ENCODE data around the gene MRPL1. TPM values are rescaled to one million over a fixed set of nuclear protein-coding genes. Genes with fewer than 3 reads are reported as not detected.

Gene MRPL1
- total and polyA plus RNA-seq, 8 donors: 8.0 to 27.7 (median 13.1) TPM

DNA sequence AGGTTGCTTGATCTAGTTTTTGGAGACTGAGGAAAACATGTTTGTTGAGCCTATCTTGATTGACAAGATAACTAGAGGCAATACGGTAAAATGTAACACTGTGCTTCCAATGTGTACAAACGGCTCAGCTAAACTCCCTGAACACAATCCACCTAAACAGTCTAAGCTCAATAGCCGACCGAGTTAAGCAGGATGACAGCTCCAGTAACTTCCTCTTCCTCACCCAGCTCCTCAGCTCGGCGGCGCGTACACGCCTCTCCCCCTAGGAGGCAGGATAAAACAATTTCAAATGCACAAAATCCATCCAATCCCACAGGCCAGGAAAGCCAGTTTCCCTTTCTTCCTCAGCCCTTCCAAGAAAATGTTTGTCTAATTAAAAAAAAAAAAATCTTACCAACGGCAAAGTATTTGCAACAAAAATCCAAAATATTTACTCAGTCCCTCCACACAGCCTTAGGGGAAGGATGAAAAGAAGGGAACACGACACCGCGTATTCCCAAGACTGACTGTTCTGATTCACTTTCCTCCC is 44.5 kb upstream of the MRPL1 start:
- TF ChIP-seq, protein P1, sequence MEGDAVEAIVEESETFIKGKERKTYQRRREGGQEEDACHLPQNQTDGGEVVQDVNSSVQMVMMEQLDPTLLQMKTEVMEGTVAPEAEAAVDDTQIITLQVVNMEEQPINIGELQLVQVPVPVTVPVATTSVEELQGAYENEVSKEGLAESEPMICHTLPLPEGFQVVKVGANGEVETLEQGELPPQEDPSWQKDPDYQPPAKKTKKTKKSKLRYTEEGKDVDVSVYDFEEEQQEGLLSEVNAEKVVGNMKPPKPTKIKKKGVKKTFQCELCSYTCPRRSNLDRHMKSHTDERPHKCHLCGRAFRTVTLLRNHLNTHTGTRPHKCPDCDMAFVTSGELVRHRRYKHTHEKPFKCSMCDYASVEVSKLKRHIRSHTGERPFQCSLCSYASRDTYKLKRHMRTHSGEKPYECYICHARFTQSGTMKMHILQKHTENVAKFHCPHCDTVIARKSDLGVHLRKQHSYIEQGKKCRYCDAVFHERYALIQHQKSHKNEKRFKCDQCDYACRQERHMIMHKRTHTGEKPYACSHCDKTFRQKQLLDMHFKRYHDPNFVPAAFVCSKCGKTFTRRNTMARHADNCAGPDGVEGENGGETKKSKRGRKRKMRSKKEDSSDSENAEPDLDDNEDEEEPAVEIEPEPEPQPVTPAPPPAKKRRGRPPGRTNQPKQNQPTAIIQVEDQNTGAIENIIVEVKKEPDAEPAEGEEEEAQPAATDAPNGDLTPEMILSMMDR (IDR thresholded peaks at IDR 0.05): peak in 1 of 4 donors; percentile 32

DNA sequence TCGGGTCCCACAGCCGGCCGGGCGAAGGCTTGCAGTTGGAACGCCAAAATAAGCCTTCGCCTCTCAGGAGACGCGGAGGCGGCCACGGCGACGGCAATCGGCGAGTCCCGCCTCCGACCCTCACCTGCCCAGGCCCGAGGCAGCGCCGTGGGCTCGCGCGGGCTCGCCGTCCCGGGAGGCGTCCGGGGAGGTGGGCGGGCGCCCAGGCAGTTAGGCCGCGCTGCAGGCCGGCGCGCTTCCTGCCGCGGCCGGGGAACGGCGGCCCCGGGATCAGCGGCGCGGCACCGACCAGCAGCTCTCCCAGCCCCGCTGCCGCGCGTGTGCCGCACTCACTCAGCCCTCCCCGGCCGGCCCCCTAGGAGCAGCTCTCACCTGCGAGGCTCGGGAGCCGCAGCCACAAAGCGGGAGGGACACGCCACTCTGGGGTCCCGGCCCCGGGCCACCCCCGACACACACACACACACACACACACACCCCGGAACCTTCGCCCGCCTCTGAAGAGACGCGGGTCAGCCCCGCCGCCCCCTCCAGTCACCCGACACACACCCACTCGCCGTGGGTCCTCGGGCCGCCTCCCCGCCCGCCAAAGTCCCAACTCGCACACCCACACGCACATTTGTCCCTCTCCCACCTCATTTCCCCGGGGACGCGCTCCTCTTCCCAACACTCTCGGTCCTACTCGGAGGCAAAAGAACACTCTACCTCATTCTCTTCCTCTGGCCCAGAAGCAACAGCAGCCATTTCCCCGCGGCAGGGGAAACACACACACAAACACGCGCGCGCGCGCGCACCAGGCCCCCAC is 43.8 kb upstream of the MRPL1 start, which contains the start of gene CNOT6L:
TSS of gene CNOT6L (minus strand) at position 767 of the 802 bp plus-strand sequence. CDS start at position 707, 60 bp downstream.
- peak; percentile 68 to 78 (median 72) for ATAC-seq
- peak within 1 kb of the TSS; percentile 84 to 92 (median 86) for H3K4me3 ChIP-seq
- 0% methylated on average over 76 to 88 of the region's 89 CpGs for WGBS, 2 donors
- peaks cover 6 to 40% (median 40%) of the 10 kb centered on the region in 3 donors for H3K4me1 ChIP-seq
- TF ChIP-seq, protein P1 (IDR thresholded peaks at IDR 0.05): no peak
- FAIRE-seq: no peak
- H3K27ac ChIP-seq: peak within 1 kb of the TSS; percentile 91 to 100 (median 98)
- peak; percentile 70 to 89 (median 78) for DNase-seq
- no peaks in the 10 kb centered on the region for H3K36me3 ChIP-seq
- intact Hi-C loops (cut with DNase I): no loop called here
- H3K27me3 ChIP-seq: no peaks in the 10 kb centered on the region
- no peaks in the 10 kb centered on the region for H3K9me3 ChIP-seq

More for the DNA sequence above, 44.5 kb upstream of the MRPL1 start:
- WGBS, 2 donors: 0% methylated on average over 13 of the region's 13 CpGs
- Histone ChIP-seq H3K36me3 (no peaks in the 10 kb centered on the region), H3K27me3 (no peaks in the 10 kb centered on the region), H3K27ac (peak overlapping the region; percentile 91 to 100 (median 98)), H3K4me1 (peaks cover 6 to 43% (median 40%) of the 10 kb centered on the region in 3 donors), H3K4me3 (peak overlapping the region; percentile 41 to 92 (median 84)), H3K9me3 (no peaks in the 10 kb centered on the region)
- FAIRE-seq (peak; percentile 17), ATAC-seq (peak; percentile 47 to 71 (median 60)), DNase-seq (peak; percentile 67 to 78 (median 72))
- intact Hi-C loops (cut with DNase I): no loop called here

DNA sequence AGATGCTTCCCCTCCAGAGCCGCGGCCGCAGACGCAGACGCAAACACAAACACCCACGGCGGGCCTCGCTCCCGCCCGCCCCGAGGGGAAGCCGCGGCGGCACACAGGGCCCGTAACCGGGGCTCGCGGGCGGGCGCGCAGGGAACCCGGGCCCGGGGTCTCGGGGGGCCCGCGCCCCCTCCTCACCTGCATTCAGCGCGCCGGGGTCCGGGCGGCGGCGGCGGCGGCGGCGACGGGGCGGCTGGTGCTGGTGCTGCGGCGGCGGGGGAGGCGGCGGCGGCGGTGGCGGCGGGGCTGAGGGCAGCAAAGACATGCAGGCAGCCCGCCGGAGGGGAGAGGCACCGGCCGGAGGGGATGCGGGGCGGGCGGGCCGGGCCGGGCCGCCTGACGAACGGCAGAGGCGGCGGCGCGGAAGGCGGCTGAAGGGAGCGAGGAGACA is 43.2 kb upstream of the MRPL1 start:
- WGBS, 2 donors: 0 to 1% methylated on average over 29 to 66 of the region's 66 CpGs
- no peaks in the 10 kb centered on the region for H3K27me3 ChIP-seq
- TF ChIP-seq, protein P1 (IDR thresholded peaks at IDR 0.05): no peak
- peak; percentile 1 to 14 (median 8) for ATAC-seq
- no peaks in the 10 kb centered on the region for H3K9me3 ChIP-seq
- intact Hi-C loops (cut with DNase I): no loop called here
- H3K4me3 ChIP-seq: peak overlapping the region; percentile 84 to 92 (median 86)
- peak overlapping the region; percentile 91 to 100 (median 98) for H3K27ac ChIP-seq
- FAIRE-seq: no peak
- DNase-seq: peak in 1 of 6 donors; percentile 57
- no peaks in the 10 kb centered on the region for H3K36me3 ChIP-seq
- H3K4me1 ChIP-seq: peaks cover 6 to 37% (median 35%) of the 10 kb centered on the region in 3 donors

DNA sequence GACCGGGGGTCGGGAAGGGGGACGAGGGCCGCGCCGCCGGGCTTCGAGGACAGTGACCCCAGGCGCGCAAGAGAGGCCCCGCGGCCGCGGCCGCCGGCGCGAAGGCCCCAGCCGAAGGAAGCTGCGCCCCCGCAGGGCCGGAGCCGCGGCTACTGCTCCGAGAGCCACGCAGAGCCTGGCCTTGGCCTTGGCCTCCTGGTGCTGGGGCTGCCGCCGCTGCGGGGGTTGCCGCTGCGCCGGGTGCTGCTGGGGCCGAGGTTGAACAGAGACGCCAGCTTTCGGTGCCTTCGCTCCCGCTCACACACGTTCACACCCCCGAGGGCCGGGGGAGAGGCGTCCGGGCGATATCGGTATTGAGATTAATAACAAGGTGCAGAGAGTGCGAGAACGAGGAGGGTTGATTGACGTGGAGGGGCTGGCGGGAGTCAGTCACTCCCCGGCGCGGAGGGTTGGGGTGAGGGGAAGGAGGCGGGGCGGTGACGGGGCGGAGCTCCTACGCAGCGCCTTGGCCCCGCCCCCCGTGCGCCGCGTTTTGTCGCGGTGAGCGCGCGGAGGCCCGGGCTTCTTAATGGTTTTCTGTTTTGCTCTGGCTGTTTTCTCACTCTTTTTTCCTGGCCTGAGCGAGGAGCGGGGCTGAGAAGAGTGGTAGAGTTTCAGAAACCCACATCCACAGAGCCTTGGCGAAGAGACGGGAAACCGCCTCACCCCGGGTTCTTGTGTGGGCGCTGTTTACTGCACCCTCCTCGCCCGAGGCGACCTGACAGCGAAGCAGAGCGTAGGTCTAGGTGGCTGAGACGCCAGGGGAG is 42.6 kb upstream of the MRPL1 start:
- H3K4me1 ChIP-seq: peaks cover under 1 to 31% (median 29%) of the 10 kb centered on the region in 3 donors
- DNase-seq: peak; percentile 88 to 97 (median 94)
- ATAC-seq: peak; percentile 84 to 91 (median 85)
- intact Hi-C loops (cut with DNase I): no loop called here
- H3K4me3 ChIP-seq: peak overlapping the region; percentile 84 to 92 (median 86)
- H3K9me3 ChIP-seq: no peaks in the 10 kb centered on the region
- TF ChIP-seq, protein P1 (IDR thresholded peaks at IDR 0.05): no peak
- WGBS, 2 donors: 0 to 1% methylated on average over 67 to 81 of the region's 81 CpGs
- no peaks in the 10 kb centered on the region for H3K36me3 ChIP-seq
- no peaks in the 10 kb centered on the region for H3K27me3 ChIP-seq
- H3K27ac ChIP-seq: peak overlapping the region; percentile 91 to 100 (median 98)
- FAIRE-seq: no peak
